ENCODE measurements around the gene STH. TPM values are rescaled to one million over a fixed set of nuclear protein-coding genes. Genes with fewer than 3 reads are reported as not detected.
"Not testable (repeated sequence)": the region's sequence is repeated elsewhere in the genome, so short reads cannot be mapped to it uniquely, and the experiment has no call there.

STH gene
- total RNA-seq, 2 donors from 2014 or later, result not detected

DNA sequence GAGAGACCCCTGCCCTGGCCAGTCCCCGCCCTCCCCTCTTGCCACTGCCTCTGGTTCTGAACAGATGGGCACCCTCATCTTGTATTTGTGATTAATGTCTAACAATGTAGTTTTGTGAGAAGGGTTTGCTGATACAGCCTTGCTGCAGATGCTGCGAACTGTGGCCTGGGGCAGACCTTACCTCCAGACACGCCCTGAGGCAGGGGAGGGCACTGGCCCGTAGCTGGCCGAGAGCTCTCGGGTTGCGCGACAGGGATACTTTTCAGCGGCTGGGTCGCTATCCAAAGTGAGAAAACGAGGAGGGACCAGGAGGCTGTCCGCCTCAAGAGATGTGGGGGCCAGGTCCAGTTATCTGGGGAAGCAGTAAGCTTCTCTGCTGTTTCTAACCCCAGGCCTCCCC is 21.9 kb downstream of the STH start:
- H3K4me3 Mint-ChIP-seq, result no peak overlapping the region
- Histone ChIP-seq H3K4me1 (ENCODE audit: control insufficient read depth, insufficient read depth, low read length) (no peaks in the 10 kb centered on the region), H3K27me3 (ENCODE audit: control insufficient read depth, insufficient read depth, low read length, poor library complexity, severe bottlenecking) (no peaks in the 10 kb centered on the region), H3K9me3 (ENCODE audit: control insufficient read depth, low read length) (no peaks in the 10 kb centered on the region), H3K36me3 (ENCODE audit: control insufficient read depth, insufficient read depth, low read length) (peaks cover under 1% of the 10 kb centered on the region), H3K27ac (ENCODE audit: low read depth, low read length) (no peak overlapping the region), H3K4me3 (ENCODE audit: low read length) (no peak overlapping the region), H3K9ac (ENCODE audit: extremely low read depth, low read length, poor library complexity, severe bottlenecking) (no peak overlapping the region)
- 94 to 95% methylated on average over 11 to 12 of the region's 12 CpGs for WGBS, 2 experiments (ENCODE audit: insufficient coverage in 1 of 2, insufficient read length in 1 of 2)
- no peaks in the 10 kb centered on the region for H3K9me3 Mint-ChIP-seq
- H3K4me1 Mint-ChIP-seq, result no peaks in the 10 kb centered on the region
- H3K36me3 Mint-ChIP-seq (ENCODE audit: low read depth), result peaks cover 26% of the 10 kb centered on the region
- DNase-seq, result peak; percentile 63
- TF ChIP-seq, protein P1, sequence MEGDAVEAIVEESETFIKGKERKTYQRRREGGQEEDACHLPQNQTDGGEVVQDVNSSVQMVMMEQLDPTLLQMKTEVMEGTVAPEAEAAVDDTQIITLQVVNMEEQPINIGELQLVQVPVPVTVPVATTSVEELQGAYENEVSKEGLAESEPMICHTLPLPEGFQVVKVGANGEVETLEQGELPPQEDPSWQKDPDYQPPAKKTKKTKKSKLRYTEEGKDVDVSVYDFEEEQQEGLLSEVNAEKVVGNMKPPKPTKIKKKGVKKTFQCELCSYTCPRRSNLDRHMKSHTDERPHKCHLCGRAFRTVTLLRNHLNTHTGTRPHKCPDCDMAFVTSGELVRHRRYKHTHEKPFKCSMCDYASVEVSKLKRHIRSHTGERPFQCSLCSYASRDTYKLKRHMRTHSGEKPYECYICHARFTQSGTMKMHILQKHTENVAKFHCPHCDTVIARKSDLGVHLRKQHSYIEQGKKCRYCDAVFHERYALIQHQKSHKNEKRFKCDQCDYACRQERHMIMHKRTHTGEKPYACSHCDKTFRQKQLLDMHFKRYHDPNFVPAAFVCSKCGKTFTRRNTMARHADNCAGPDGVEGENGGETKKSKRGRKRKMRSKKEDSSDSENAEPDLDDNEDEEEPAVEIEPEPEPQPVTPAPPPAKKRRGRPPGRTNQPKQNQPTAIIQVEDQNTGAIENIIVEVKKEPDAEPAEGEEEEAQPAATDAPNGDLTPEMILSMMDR (conservative IDR thresholded peaks at IDR 0.05), result no peak
- peak overlapping the region; percentile 68 for H3K27ac Mint-ChIP-seq
- no peaks in the 10 kb centered on the region for H3K27me3 Mint-ChIP-seq (ENCODE audit: insufficient read depth)

DNA sequence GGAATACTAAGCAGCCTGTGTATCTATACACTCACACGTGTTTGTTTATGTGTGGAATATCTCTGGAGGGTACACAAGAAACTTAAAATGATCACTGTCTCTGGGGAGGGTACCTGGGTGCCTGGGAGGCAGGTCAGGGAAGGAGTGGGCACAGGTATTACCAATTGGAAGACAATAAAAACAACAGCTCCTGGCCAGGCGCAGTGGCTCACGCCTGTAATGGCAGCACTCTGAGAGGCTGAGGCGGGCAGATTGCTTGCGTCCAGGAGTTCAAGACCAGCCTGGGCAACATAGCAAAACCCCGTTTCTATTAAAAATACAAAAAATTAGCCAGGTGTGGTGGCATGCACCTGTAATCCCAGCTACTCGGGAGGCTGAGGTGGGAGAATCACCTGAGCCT is 24.3 kb downstream of the STH start:
- H3K4me1 Mint-ChIP-seq, result peaks cover 19% of the 10 kb centered on the region
- WGBS, 2 experiments (ENCODE audit: insufficient coverage in 1 of 2, insufficient read length in 1 of 2), result 92 to 96% methylated on average over 7 of the region's 7 CpGs
- H3K4me1 ChIP-seq (ENCODE audit: control insufficient read depth, insufficient read depth, low read length); H3K9me3 Mint-ChIP-seq; H3K4me3 Mint-ChIP-seq; H3K27me3 Mint-ChIP-seq (ENCODE audit: insufficient read depth); H3K27ac ChIP-seq (ENCODE audit: low read depth, low read length); H3K27me3 ChIP-seq (ENCODE audit: control insufficient read depth, insufficient read depth, low read length, poor library complexity, severe bottlenecking); H3K9me3 ChIP-seq (ENCODE audit: control insufficient read depth, low read length); H3K4me3 ChIP-seq (ENCODE audit: low read length); H3K9ac ChIP-seq (ENCODE audit: extremely low read depth, low read length, poor library complexity, severe bottlenecking); H3K27ac Mint-ChIP-seq; DNase-seq: not testable (repeated sequence)
- H3K36me3 Mint-ChIP-seq (ENCODE audit: low read depth), result peaks cover 31% of the 10 kb centered on the region
- H3K36me3 ChIP-seq (ENCODE audit: control insufficient read depth, insufficient read depth, low read length), result peaks cover 24% of the 10 kb centered on the region

DNA sequence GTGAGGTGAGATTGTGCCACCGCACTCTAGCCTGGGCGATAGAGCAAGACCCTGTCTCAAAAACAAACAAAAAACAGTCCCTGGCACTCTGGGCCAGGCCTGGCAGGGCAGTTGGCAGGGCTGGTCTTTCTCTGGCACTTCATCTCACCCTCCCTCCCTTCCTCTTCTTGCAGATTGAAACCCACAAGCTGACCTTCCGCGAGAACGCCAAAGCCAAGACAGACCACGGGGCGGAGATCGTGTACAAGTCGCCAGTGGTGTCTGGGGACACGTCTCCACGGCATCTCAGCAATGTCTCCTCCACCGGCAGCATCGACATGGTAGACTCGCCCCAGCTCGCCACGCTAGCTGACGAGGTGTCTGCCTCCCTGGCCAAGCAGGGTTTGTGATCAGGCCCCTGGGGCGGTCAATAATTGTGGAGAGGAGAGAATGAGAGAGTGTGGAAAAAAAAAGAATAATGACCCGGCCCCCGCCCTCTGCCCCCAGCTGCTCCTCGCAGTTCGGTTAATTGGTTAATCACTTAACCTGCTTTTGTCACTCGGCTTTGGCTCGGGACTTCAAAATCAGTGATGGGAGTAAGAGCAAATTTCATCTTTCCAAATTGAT is 24.8 kb downstream of the STH start:
- Histone ChIP-seq H3K9ac (ENCODE audit: extremely low read depth, low read length, poor library complexity, severe bottlenecking) (no peak overlapping the region), H3K27ac (ENCODE audit: low read depth, low read length) (peak overlapping the region; percentile 24), H3K4me3 (ENCODE audit: low read length) (no peak overlapping the region), H3K9me3 (ENCODE audit: control insufficient read depth, low read length) (no peaks in the 10 kb centered on the region), H3K4me1 (ENCODE audit: control insufficient read depth, insufficient read depth, low read length) (peaks cover 7% of the 10 kb centered on the region), H3K27me3 (ENCODE audit: control insufficient read depth, insufficient read depth, low read length, poor library complexity, severe bottlenecking) (no peaks in the 10 kb centered on the region), H3K36me3 (ENCODE audit: control insufficient read depth, insufficient read depth, low read length) (peaks cover 27% of the 10 kb centered on the region)
- peaks cover 24% of the 10 kb centered on the region for H3K4me1 Mint-ChIP-seq
- WGBS, 2 experiments (ENCODE audit: insufficient coverage in 1 of 2, insufficient read length in 1 of 2), result 96 to 97% methylated on average over 17 to 24 of the region's 24 CpGs
- no peak overlapping the region for H3K27ac Mint-ChIP-seq
- no peaks in the 10 kb centered on the region for H3K9me3 Mint-ChIP-seq
- H3K36me3 Mint-ChIP-seq (ENCODE audit: low read depth), result peaks cover 31% of the 10 kb centered on the region
- TF ChIP-seq, protein P1 (conservative IDR thresholded peaks at IDR 0.05), result no peak
- H3K4me3 Mint-ChIP-seq, result no peak overlapping the region
- no peak for DNase-seq
- no peaks in the 10 kb centered on the region for H3K27me3 Mint-ChIP-seq (ENCODE audit: insufficient read depth)

DNA sequence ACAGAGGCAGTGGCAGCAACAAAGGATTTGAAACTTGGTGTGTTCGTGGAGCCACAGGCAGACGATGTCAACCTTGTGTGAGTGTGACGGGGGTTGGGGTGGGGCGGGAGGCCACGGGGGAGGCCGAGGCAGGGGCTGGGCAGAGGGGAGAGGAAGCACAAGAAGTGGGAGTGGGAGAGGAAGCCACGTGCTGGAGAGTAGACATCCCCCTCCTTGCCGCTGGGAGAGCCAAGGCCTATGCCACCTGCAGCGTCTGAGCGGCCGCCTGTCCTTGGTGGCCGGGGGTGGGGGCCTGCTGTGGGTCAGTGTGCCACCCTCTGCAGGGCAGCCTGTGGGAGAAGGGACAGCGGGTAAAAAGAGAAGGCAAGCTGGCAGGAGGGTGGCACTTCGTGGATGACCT is 25.5 kb downstream of the STH start:
- Histone ChIP-seq H3K36me3 (ENCODE audit: control insufficient read depth, insufficient read depth, low read length) (peaks cover 34% of the 10 kb centered on the region), H3K4me1 (ENCODE audit: control insufficient read depth, insufficient read depth, low read length) (peaks cover 7% of the 10 kb centered on the region), H3K9me3 (ENCODE audit: control insufficient read depth, low read length) (no peaks in the 10 kb centered on the region), H3K27ac (ENCODE audit: low read depth, low read length) (peak overlapping the region; percentile 18), H3K9ac (ENCODE audit: extremely low read depth, low read length, poor library complexity, severe bottlenecking) (no peak overlapping the region), H3K4me3 (ENCODE audit: low read length) (no peak overlapping the region), H3K27me3 (ENCODE audit: control insufficient read depth, insufficient read depth, low read length, poor library complexity, severe bottlenecking) (no peaks in the 10 kb centered on the region)
- WGBS, 2 experiments (ENCODE audit: insufficient coverage in 1 of 2, insufficient read length in 1 of 2), result 84 to 93% methylated on average over 3 to 14 of the region's 14 CpGs
- peaks cover 37% of the 10 kb centered on the region for H3K36me3 Mint-ChIP-seq (ENCODE audit: low read depth)
- no peaks in the 10 kb centered on the region for H3K9me3 Mint-ChIP-seq
- peak; percentile 52 for DNase-seq
- TF ChIP-seq, protein P1 (conservative IDR thresholded peaks at IDR 0.05), result no peak
- H3K27ac Mint-ChIP-seq, result no peak overlapping the region
- peaks cover 32% of the 10 kb centered on the region for H3K4me1 Mint-ChIP-seq
- H3K27me3 Mint-ChIP-seq (ENCODE audit: insufficient read depth), result no peaks in the 10 kb centered on the region
- H3K4me3 Mint-ChIP-seq, result no peak overlapping the region

Measured in endodermal cell (in vitro differentiated cells).